ENCODE measurements around the gene ZNF346.

The ZNF346 gene

DNA sequence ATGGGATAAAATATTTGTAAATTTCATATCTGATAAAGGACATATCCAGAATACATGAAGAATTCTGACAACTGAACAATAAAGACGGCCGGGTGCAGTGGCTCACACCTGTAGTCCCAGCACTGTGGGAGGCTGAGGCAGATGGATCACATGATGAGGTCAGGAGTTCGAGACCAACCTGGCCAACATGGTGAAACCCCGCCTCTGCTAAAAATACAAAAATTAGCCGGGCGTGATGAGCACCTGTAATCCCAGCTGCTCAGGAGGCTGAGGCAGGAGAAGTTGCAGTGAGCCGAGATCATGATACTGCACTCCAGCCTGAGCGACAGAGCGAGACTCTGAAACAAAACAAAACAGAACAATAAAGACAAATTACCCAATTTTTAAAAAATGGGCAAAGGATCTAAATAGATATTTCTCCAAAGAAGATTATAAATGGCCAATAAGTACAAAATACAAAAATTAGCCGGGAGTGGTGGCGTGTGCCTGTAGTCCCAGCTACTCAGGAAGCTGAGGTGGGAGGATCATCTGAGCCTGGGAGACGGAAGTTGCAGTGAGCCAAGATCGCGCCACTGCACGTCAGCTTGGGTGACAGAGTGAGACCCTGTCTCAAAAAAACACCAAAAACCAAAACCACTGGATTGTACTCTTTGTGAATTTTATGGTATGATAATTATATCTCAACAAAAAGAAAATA, 101.4 kb downstream of the ZNF346 start:
- ATAC-seq (no peak), DNase-seq (no peak)

DNA sequence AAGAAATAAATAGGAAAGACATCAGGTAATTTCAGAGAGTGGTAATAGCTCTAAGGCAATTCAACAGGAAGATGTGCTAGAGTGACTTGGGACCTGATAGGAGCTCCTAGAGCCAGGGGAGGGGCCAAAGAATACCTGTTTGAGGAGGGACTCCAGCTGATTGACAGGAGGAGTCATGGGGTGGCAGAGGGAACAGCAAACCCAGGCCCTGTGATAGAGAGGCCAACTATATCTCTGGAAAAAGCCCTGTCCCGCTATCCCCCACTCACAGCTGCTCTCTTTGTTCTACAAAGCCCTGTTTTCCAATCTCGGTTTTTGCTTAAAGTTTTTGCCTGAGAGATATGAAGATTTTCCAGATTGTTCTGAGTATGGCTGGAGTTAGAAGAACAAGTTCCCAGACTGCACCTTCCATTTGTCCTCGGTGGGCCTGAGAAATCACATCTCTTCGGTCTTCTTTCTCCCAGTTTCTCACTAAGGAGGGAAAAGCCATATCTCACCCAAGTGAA, 102.0 kb downstream of the ZNF346 start:
- ATAC-seq (no peak), DNase-seq (no peak)

DNA sequence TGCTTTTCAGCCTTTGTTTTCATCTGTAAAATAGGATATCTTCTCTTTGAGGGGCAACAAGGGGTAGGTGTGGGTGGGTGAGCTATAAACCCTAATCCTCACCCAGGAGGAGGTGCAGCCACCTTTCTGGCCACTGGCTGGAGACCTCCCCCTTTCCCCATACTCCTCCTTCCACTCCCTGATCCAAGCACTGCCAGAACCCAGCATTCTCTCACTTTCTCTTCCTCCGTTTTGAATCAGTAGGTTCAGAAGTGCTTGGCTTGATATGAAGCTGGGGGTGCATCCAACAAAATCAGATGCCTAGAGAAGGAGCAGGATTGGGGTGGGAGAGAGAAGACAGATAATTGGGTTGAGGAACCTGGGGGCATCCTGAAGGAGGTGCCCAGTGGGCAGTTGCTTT, 104.3 kb downstream of the ZNF346 start:
- no peak for ATAC-seq

DNA sequence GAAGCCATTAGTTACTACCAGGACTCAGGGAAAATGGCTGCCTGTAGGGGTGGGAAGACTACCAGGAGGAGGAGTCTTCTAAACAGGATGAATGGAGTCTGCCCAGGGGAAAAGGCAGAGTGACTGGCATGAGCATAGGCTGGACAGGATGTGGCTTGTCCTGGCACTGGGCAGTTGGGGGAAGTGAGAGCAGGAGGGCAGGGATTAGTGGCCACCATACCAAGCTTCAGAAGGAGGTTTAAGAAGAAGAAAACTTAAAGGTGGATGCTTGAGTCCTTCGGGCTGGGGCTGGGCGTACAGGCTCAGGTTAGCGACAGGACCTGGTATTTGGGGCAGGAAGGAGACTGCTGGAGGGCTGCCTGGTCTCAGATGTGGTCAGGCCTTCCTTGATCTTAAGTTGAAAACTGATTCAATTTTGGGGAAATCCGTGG, 106.1 kb downstream of the ZNF346 start:
- DNase-seq (no peak), ATAC-seq (no peak)

More for the DNA sequence above, 104.3 kb downstream of the ZNF346 start:
- DNase-seq = no peak

DNA sequence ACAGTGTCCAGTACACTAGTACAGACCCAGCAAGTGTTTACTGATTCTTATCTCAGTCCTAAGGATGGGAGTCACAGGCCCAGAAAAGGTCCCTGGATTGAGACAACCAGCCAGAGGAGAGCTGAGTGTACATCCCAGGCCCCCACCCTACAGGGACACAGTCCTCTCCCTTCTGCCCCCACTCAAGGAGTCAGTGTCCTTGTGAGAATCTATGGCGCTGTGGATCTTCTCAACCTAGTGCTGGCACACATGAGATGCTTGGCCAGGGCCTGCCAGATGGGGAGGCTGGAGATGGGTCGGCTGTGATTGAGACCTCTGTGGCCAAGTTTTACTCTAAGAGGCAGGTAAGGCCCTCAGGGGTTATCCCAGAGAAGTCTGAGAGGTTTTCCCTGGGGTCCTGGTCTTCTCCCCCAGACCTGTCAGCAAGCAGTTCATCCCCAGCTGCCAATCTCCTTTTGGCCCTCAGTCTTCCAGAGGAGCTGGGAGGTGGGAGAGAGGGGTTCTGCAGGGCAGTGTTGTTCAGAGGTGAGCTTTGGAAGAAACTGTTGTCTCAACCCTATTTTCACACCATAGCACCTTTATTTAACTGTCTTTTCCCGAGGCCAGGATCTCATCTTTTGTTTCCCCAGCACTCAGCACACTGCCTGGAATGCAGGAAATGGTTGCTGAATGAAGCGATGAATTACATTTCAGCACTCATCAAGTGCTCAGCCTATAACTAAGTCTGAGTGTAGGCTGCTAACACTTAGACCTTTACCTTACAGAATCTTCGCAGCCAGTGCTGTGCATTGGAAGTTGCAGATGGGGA, 107.9 kb downstream of the ZNF346 start:
- no peak for ATAC-seq
- no peak for DNase-seq

Measured in stimulated activated naive CD8-positive, alpha-beta T cell treated with anti-CD3 and anti-CD28 coated beads, Interleukin-15, Interleukin-2, amounts not matched to agents 100 U/mL and 50 U/mL, for 24 hours (primary cell).